ENCODE data around the gene KLHL20.
"Not testable (repeated sequence)": the region's sequence is repeated elsewhere in the genome, so short reads cannot be mapped to it uniquely, and the experiment has no call there.

- TF ChIP-seq PCBP2 (optimal IDR thresholded peaks at IDR 0.05; ENCODE audit: low read depth, low read length, poor library complexity, severe bottlenecking); HDAC6 (IDR thresholded peaks at IDR 0.05; ENCODE audit: low read depth, low read length); ZBTB33 (CRISPR knock-in tag; IDR thresholded peaks at IDR 0.05): not testable (repeated sequence)
These were observed 40.3 kb upstream of the KLHL20 start for GRCh38 chr1:173674496-173674895.

All from HepG2 (cell line).